T-helper 1 cell treated with Interleukin-12 subunit alpha and Interleukin-12 subunit beta and Interleukin-4 antibody, amounts not matched to agents 30 μg/mL and 1 μg/mL, for 36 hours (primary cell): ENCODE data around the gene ZNF579.

ENCODE experiments used
- H3K27ac Mint-ChIP-seq: one replicate; pipeline ENCODE4 v1.8.0; 2021; ENCODE audit warnings: mild to moderate bottlenecking, mixed read lengths
- H3K27me3 Mint-ChIP-seq: one replicate; pipeline ENCODE4 v1.8.0; 2021; ENCODE audit warnings: low read depth, mixed read lengths
- H3K36me3 Mint-ChIP-seq: one replicate; pipeline ENCODE4 v1.8.0; 2021; ENCODE audit warnings: low read depth, mixed read lengths
- H3K4me1 Mint-ChIP-seq: one replicate; pipeline ENCODE4 v1.8.0; 2021; ENCODE audit warnings: low read depth, mixed read lengths
- H3K4me3 Mint-ChIP-seq: one replicate; pipeline ENCODE4 v1.8.0; 2021; ENCODE audit warnings: mild to moderate bottlenecking, moderate library complexity, mixed read lengths
- H3K9me3 Mint-ChIP-seq: one replicate; pipeline ENCODE4 v1.8.0; 2021; ENCODE audit warnings: mixed read lengths

Gene ZNF579

GRCh38 chr19:55616395-55616875 lies 35.8 kb upstream of the ZNF579 start:
- no peak overlapping the region for H3K4me3 Mint-ChIP-seq
- peaks cover 10% of the 10 kb centered on the region for H3K4me1 Mint-ChIP-seq
- peaks cover 26% of the 10 kb centered on the region for H3K36me3 Mint-ChIP-seq
- H3K27ac Mint-ChIP-seq = no peak overlapping the region
- no peaks in the 10 kb centered on the region for H3K27me3 Mint-ChIP-seq
- H3K9me3 Mint-ChIP-seq = no peaks in the 10 kb centered on the region

- H3K9me3 Mint-ChIP-seq = no peaks in the 10 kb centered on the region
- no peak overlapping the region for H3K4me3 Mint-ChIP-seq
- peaks cover 10% of the 10 kb centered on the region for H3K4me1 Mint-ChIP-seq
- no peaks in the 10 kb centered on the region for H3K27me3 Mint-ChIP-seq
- no peak overlapping the region for H3K27ac Mint-ChIP-seq
- H3K36me3 Mint-ChIP-seq = peaks cover 23% of the 10 kb centered on the region
Observed at GRCh38 chr19:55615543-55616394, 35.1 kb upstream of the ZNF579 start.

GRCh38 chr19:55614711-55615542 lies 34.3 kb upstream of the ZNF579 start:
- peaks cover 21% of the 10 kb centered on the region for H3K36me3 Mint-ChIP-seq

DNA sequence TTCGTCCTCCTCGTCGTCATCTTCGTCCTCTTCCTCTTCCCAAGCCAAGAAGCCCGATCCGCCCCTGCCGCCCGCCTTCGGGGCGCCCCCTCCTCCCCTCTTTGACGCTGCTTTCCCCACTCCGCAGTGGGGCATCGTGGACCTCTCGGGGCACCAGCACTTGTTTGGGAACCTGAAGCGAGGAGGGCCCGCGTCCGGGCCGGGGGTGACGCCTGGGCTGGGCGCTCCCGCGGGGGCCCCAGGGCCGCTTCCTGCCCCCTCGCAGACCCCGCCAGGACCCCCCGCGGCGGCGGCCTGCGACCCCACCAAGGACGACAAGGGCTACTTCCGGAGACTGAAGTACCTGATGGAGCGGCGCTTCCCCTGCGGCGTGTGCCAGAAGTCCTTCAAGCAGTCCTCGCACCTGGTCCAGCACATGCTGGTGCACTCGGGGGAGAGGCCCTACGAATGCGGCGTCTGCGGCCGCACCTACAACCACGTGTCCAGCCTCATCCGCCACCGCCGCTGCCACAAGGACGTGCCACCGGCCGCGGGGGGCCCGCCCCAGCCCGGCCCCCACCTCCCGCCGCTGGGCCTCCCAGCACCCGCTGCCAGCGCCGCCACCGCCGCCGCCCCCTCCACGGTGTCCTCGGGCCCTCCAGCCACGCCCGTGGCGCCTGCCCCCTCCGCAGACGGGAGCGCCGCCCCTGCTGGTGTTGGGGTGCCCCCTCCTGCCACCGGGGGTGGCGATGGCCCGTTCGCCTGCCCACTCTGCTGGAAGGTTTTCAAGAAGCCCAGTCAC lies 33.5 kb upstream of the ZNF579 start:
- peaks cover 9% of the 10 kb centered on the region for H3K4me1 Mint-ChIP-seq
- H3K27ac Mint-ChIP-seq = no peak overlapping the region
- no peaks in the 10 kb centered on the region for H3K9me3 Mint-ChIP-seq
- peaks cover 24% of the 10 kb centered on the region for H3K36me3 Mint-ChIP-seq
- no peak overlapping the region for H3K4me3 Mint-ChIP-seq
- H3K27me3 Mint-ChIP-seq = no peaks in the 10 kb centered on the region

More at GRCh38 chr19:55614711-55615542, 34.3 kb upstream of the ZNF579 start:
- H3K27ac Mint-ChIP-seq = no peak overlapping the region
- H3K27me3 Mint-ChIP-seq = no peaks in the 10 kb centered on the region
- no peak overlapping the region for H3K4me3 Mint-ChIP-seq
- H3K9me3 Mint-ChIP-seq = no peaks in the 10 kb centered on the region
- peaks cover 7% of the 10 kb centered on the region for H3K4me1 Mint-ChIP-seq

GRCh38 chr19:55613396-55613795 lies 32.7 kb upstream of the ZNF579 start:
- H3K27me3 Mint-ChIP-seq = no peaks in the 10 kb centered on the region
- H3K27ac Mint-ChIP-seq = no peak overlapping the region
- H3K36me3 Mint-ChIP-seq = peaks cover 22% of the 10 kb centered on the region
- no peak overlapping the region for H3K4me3 Mint-ChIP-seq
- peaks cover 9% of the 10 kb centered on the region for H3K4me1 Mint-ChIP-seq
- no peaks in the 10 kb centered on the region for H3K9me3 Mint-ChIP-seq

DNA sequence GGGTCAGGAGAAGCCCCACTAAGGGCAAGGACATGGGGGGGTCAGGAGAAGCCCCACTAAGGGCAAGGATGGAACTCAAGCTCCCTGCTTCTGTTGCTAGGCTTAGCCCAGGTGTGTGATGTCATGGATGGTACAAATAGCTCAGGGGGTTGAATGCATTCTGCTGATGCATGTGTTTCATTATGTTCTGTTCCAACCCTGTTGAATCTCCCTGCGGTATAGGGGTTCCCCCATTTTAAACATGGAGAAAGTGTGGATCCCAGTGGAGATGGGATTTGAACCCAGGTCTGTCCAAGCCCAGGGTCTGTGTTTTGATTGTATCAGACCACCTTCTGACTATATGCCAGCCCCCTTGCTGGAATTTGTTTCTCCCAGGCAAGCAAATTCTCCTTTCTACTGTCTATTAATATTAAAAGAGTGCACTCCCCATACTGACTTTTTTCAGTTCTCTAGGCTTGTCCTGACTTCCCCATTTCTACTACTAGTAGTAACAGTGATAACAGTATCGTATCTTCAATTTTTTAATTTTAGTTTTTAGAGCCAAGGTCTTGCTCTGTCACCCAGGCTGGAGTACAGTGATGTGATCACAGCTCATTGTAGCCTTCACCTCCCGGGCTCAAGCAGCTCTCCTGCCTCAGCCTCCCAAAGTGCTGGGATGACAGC lies 31.5 kb upstream of the ZNF579 start:
- Mint-ChIP-seq H3K27me3 (no peaks in the 10 kb centered on the region), H3K4me1 (peaks cover 13% of the 10 kb centered on the region), H3K27ac (no peak overlapping the region), H3K36me3 (peaks cover 20% of the 10 kb centered on the region), H3K9me3 (no peaks in the 10 kb centered on the region), H3K4me3 (no peak overlapping the region)

DNA sequence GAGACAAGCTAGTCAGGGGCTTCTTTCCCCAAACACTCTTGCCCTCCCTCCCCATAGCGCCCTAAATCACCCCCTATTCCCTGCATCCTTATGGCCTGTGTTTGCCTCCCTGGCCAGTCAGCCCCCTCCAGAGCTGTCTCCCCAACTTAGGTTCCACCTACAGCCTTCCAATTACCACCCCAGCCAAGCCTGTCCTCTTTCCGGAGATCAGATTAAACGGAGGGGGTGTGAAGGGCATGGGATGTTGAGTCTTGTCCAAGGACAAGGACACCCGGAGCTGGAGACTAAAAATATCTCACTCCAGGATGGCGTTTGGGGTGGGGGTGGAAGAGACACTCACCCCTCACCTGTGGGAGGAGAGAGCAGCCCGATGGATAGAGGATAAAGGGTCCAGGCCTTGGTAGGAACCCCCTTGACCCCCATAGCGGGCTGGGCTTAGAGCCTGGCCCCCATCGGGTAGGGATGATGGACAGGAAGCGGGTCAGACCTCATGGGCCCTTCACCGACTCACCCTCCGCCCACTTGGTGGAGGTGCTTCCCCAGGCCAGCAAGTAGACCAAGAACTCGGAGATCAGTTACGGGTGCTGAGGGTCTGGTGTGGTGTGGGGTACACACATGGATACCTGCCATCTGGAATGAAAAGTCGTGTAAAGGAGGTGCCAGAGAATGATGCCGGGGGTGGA lies 30.8 kb upstream of the ZNF579 start:
- Mint-ChIP-seq H3K4me3 (no peak overlapping the region), H3K36me3 (peaks cover 18% of the 10 kb centered on the region), H3K27me3 (no peaks in the 10 kb centered on the region), H3K9me3 (no peaks in the 10 kb centered on the region), H3K27ac (no peak overlapping the region), H3K4me1 (peaks cover 20% of the 10 kb centered on the region)

DNA sequence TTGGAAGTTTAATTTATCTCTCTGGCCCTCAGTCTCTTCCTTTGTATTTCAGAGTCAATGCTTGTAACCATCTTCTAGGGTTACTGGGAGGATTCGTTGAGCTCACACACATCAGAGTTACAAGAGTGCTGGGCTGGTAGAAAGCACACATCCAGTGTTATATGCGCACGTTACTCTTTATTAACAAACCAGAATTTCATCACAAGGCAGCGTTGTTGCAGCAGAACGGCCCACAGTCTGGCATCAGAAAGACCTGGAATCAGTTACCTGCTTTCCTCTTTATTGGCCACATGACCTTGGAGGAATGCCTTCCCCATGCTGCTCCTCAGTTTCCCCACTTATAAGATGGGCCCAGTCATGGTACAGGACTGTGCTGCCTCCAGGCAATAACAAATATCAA lies 28.7 kb upstream of the ZNF579 start:
- H3K36me3 Mint-ChIP-seq = peaks cover 18% of the 10 kb centered on the region
- no peaks in the 10 kb centered on the region for H3K27me3 Mint-ChIP-seq
- no peak overlapping the region for H3K27ac Mint-ChIP-seq
- H3K4me1 Mint-ChIP-seq = peaks cover 32% of the 10 kb centered on the region
- no peak overlapping the region for H3K4me3 Mint-ChIP-seq
- no peaks in the 10 kb centered on the region for H3K9me3 Mint-ChIP-seq

DNA sequence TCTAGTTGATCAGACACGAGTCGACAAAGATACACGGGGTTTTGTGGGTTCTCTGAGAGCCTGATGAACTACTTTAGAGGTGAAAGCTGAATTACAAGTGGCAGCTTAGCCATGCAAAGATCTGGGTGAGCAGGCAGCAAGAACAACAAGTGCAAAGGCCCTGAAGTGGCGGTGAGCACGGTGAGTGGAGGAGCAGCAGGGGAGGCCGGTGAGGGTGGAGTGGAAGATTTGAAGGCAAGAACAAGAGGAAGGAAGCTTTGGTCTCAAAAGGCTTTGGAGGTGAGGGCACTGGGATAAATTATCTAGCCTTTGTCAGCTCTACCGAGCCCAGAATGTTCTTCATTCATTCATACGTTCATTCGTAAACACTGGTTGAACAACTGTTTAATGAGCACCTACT lies 26.2 kb upstream of the ZNF579 start:
- peak overlapping the region; percentile 97 for H3K27ac Mint-ChIP-seq
- H3K9me3 Mint-ChIP-seq = no peaks in the 10 kb centered on the region
- peak overlapping the region; percentile 99 for H3K4me3 Mint-ChIP-seq
- H3K4me1 Mint-ChIP-seq = peaks cover 29% of the 10 kb centered on the region
- H3K27me3 Mint-ChIP-seq = no peaks in the 10 kb centered on the region
- peaks cover 14% of the 10 kb centered on the region for H3K36me3 Mint-ChIP-seq

DNA sequence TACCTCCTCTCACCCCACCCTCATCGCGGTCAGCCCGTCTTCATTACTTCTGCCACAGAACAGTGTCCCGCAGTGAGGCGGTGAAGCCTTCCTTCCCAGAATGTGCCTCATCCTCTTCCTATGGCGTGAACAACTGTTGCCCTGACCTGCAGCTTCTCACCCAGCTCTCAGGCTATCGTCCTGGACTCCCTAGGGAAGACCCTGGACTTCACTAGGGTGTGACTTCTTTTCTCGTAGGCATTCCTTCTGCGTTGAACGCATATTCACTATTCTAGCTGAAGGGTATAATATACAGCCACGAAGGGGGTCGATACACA lies 25.8 kb upstream of the ZNF579 start:
- peak overlapping the region; percentile 99 for H3K4me3 Mint-ChIP-seq
- peak overlapping the region; percentile 97 for H3K27ac Mint-ChIP-seq
- H3K36me3 Mint-ChIP-seq = peaks cover 14% of the 10 kb centered on the region
- peaks cover 31% of the 10 kb centered on the region for H3K4me1 Mint-ChIP-seq
- no peaks in the 10 kb centered on the region for H3K9me3 Mint-ChIP-seq
- no peaks in the 10 kb centered on the region for H3K27me3 Mint-ChIP-seq

GRCh38 chr19:55605637-55606470 lies 25.2 kb upstream of the ZNF579 start, which contains the start of gene ZNF865:
ZNF865 (plus strand) TSS chr19:55605647; CDS start chr19:55613619, 7,972 bp downstream.
- Mint-ChIP-seq H3K36me3 (peaks cover 14% of the 10 kb centered on the region), H3K27ac (peak within 1 kb of the TSS; percentile 97), H3K27me3 (no peaks in the 10 kb centered on the region), H3K9me3 (no peaks in the 10 kb centered on the region), H3K4me3 (peak within 1 kb of the TSS; percentile 99), H3K4me1 (peaks cover 36% of the 10 kb centered on the region)

- H3K4me1 Mint-ChIP-seq = peaks cover 35% of the 10 kb centered on the region
- no peaks in the 10 kb centered on the region for H3K27me3 Mint-ChIP-seq
- peaks cover 14% of the 10 kb centered on the region for H3K36me3 Mint-ChIP-seq
- H3K27ac Mint-ChIP-seq = peak overlapping the region; percentile 97
- H3K9me3 Mint-ChIP-seq = no peaks in the 10 kb centered on the region
- H3K4me3 Mint-ChIP-seq = peak overlapping the region; percentile 93
Observed at GRCh38 chr19:55605207-55605636, 24.6 kb upstream of the ZNF579 start.
